HepG2 (cell line): Measurements from ENCODE around the gene HMBS. TPM values are rescaled to one million over a fixed set of nuclear protein-coding genes. Genes with fewer than 3 reads are reported as not detected.

Source experiments
- HOXA5 ChIP-seq: sonication (generic); formaldehyde crosslinking; IDR thresholded peaks from 2 replicates; pipeline ENCODE4 v1.4.0; 2020; ENCODE audit warnings: missing genetic modification reagents
- NCOR1 ChIP-seq: fragments of 200-600 bp; sonication (generic); IDR thresholded peaks from 2 replicates; pipeline ENCODE4 v1.7.0; 2017; ENCODE audit warnings: antibody characterized with exemption, low read length, borderline replicate concordance
- NRL ChIP-seq: sonication (generic); formaldehyde crosslinking; IDR thresholded peaks from 2 replicates; pipeline ENCODE4 v1.5.0; 2020; ENCODE audit warnings: missing genetic modification reagents, mild to moderate bottlenecking, moderate library complexity, borderline replicate concordance
- PPARG ChIP-seq: conservative IDR thresholded peaks from 2 replicates; pipeline ENCODE4 v1.6.1; 2016; ENCODE audit warnings: missing biosample characterization, missing genetic modification reagents
- RXRA ChIP-seq: sonication (generic); formaldehyde crosslinking; IDR thresholded peaks from 2 replicates; pipeline ENCODE4 v1.5.1; 2020; ENCODE audit warnings: missing genetic modification reagents
- TBX3 ChIP-seq: fragments of 450-650 bp; IDR thresholded peaks from 2 replicates; pipeline ENCODE4 v1.6.1; 2017; ENCODE audit warnings: antibody characterized with exemption, mild to moderate bottlenecking, inconsistent platforms, borderline replicate concordance
- ZNF136 ChIP-seq: sonication (generic); formaldehyde crosslinking; IDR thresholded peaks from 2 replicates; pipeline ENCODE4 v1.8.1; 2022; ENCODE audit warnings: low read depth, mild to moderate bottlenecking, moderate library complexity, missing genetic modification reagents
- ZNF331 ChIP-seq: sonication (generic); formaldehyde crosslinking; IDR thresholded peaks from 2 replicates; pipeline ENCODE4 v1.4.0; 2020; ENCODE audit warnings: missing genetic modification reagents
- ZNF430 ChIP-seq: sonication (generic); formaldehyde crosslinking; IDR thresholded peaks from 2 replicates; pipeline ENCODE4 v1.9.0; 2021; ENCODE audit warnings: mild to moderate bottlenecking, missing genetic modification reagents
- ZNF564 ChIP-seq: sonication (generic); formaldehyde crosslinking; IDR thresholded peaks from 2 replicates; pipeline ENCODE4 v1.8.1; 2023; ENCODE audit warnings: mild to moderate bottlenecking, missing genetic modification reagents
- ZSCAN30 ChIP-seq: sonication (generic); formaldehyde crosslinking; IDR thresholded peaks from 2 replicates; pipeline ENCODE4 v1.5.0; 2020; ENCODE audit warnings: mild to moderate bottlenecking, missing genetic modification reagents
- ZSCAN31 ChIP-seq: sonication (generic); formaldehyde crosslinking; IDR thresholded peaks from 2 replicates; pipeline ENCODE4 v1.5.0; 2020; ENCODE audit warnings: low read depth, mild to moderate bottlenecking, missing genetic modification reagents
- polyA plus RNA-seq, 8 experiments: library from polyadenylated mRNA; depleted of rRNA in 3 of 8; stranded (reverse) in 7 of 8; unstranded in 1 of 8; fragments of >200 nt; fragmentation: Illumina TruSeq in 4 of 8; extraction: Trizol in 4 of 8; gene quantifications; 2 replicates each; pipeline versions ENCODE4 v1.2.1 to v1.2.3, GENCODE V29; 2011 to 2016; ENCODE audit warnings: low read depth in 4 of 8, missing spikeins in 1 of 8, mixed read lengths in 1 of 8; ENCODE audit not compliant: insufficient read depth in 1 of 8
- total RNA-seq, 5 experiments: library from RNA; depleted of rRNA; stranded (reverse); fragments of >200 nt; fragmentation: Illumina TruSeq; extraction: Trizol; gene quantifications; 2 replicates each; pipeline ENCODE4 v1.2.3, GENCODE V29; 2016; ENCODE audit warnings: low read depth in 1 of 5
- TF ChIP-seq, protein P1 (sequence below): sonication (generic); formaldehyde crosslinking; IDR thresholded peaks from 2 replicates; pipeline ENCODE4 v1.4.0; 2020; ENCODE audit warnings: missing genetic modification reagents
- TF ChIP-seq, protein P2 (sequence below): sonication (generic); formaldehyde crosslinking; IDR thresholded peaks from 2 replicates; pipeline ENCODE4 v1.8.1; 2023; ENCODE audit warnings: mild to moderate bottlenecking, missing genetic modification reagents, borderline replicate concordance
- TF ChIP-seq, protein P3 (sequence below): sonication (generic); formaldehyde crosslinking; IDR thresholded peaks from 2 replicates; pipeline ENCODE4 v1.4.0; 2020; ENCODE audit warnings: mild to moderate bottlenecking, low read depth, missing genetic modification reagents
- TF ChIP-seq, protein P4 (sequence below): sonication (generic); formaldehyde crosslinking; conservative IDR thresholded peaks from 2 replicates; pipeline ENCODE4 v1.8.1; 2023; ENCODE audit warnings: missing genetic modification reagents
- TF ChIP-seq, protein P5 (sequence below): sonication (generic); formaldehyde crosslinking; IDR thresholded peaks from 2 replicates; pipeline ENCODE4 v1.4.0; 2020; ENCODE audit warnings: missing genetic modification reagents, borderline replicate concordance
- TF ChIP-seq, protein P6 (sequence below): sonication (generic); formaldehyde crosslinking; IDR thresholded peaks from 2 replicates; pipeline ENCODE4 v1.8.1; 2023; ENCODE audit warnings: missing genetic modification reagents, inconsistent platforms, borderline replicate concordance

Gene HMBS
- total and polyA plus RNA-seq, 2 of the 13 experiments (the other 11 are each of a cell fraction or from before 2014, with no cell fraction given) = 9.4 to 46.9 TPM

DNA sequence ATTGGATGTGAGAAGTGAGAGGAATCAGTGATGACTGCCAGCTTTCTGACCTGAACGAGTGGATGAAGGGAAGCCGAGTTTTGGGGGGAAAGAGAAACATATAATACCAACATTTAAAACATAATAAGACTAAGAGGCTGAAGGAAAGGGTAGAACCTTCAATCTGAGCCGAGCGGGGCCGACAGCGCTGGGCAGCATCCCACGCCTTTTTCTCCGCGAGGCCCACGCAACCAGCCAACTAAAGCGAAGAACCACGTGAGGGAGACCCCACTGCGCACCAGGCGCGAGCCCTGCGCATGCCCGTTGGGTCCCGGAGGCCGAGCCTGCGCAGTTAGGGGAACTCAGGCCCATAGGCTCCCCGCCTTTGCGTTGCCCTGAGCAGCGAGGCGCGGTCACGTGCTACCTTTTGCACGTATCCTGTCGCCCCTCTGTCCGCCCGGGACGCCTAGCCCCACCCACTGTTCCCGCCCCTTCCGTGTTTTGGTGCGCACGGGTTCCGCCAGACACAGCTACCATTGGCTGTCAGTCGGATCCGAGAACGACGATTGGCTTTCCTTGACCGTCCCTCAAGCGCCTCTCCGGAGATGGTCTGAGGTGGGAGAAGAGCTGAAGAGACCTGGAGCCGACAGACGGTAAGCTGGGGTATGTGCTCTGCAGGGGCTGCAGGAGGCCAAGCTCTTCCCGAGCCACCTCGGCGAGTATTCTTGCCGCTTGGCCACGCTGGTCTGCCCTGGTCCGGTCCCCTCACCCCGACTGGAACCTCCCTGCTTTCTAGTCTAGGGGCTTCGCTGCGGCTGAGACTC lies 36.5 kb downstream of the HMBS start, which contains the start of gene HINFP (continued):
- TF ChIP-seq, protein P1, sequence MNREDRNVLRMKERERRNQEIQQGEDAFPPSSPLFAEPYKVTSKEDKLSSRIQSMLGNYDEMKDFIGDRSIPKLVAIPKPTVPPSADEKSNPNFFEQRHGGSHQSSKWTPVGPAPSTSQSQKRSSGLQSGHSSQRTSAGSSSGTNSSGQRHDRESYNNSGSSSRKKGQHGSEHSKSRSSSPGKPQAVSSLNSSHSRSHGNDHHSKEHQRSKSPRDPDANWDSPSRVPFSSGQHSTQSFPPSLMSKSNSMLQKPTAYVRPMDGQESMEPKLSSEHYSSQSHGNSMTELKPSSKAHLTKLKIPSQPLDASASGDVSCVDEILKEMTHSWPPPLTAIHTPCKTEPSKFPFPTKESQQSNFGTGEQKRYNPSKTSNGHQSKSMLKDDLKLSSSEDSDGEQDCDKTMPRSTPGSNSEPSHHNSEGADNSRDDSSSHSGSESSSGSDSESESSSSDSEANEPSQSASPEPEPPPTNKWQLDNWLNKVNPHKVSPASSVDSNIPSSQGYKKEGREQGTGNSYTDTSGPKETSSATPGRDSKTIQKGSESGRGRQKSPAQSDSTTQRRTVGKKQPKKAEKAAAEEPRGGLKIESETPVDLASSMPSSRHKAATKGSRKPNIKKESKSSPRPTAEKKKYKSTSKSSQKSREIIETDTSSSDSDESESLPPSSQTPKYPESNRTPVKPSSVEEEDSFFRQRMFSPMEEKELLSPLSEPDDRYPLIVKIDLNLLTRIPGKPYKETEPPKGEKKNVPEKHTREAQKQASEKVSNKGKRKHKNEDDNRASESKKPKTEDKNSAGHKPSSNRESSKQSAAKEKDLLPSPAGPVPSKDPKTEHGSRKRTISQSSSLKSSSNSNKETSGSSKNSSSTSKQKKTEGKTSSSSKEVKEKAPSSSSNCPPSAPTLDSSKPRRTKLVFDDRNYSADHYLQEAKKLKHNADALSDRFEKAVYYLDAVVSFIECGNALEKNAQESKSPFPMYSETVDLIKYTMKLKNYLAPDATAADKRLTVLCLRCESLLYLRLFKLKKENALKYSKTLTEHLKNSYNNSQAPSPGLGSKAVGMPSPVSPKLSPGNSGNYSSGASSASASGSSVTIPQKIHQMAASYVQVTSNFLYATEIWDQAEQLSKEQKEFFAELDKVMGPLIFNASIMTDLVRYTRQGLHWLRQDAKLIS (CRISPR knock-in tag) = no peak
- 0 out of 2 replicates have a peak, but pooled peaks have one; percentile 37 for TF ChIP-seq PPARG (CRISPR knock-in tag)
- TF ChIP-seq, protein P2, sequence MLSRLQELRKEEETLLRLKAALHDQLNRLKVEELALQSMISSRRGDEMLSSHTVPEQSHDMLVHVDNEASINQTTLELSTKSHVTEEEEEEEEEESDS (CRISPR knock-in tag) = 0 out of 2 replicates have a peak, but pooled peaks have one; percentile 42
- TF ChIP-seq NCOR1 = no peak
- TF ChIP-seq ZNF564 = no peak
- 0 out of 2 replicates have a peak, but pooled peaks have one; percentile 44 for TF ChIP-seq ZSCAN31 (CRISPR knock-in tag)
- peak; percentile 21; the same call in 1 of the 2 replicates for TF ChIP-seq HOXA5 (CRISPR knock-in tag)
- TF ChIP-seq NRL (CRISPR knock-in tag) = no peak; the same call in none of the 2 replicates
- no peak for TF ChIP-seq ZSCAN30 (CRISPR knock-in tag)
- TF ChIP-seq, protein P3, sequence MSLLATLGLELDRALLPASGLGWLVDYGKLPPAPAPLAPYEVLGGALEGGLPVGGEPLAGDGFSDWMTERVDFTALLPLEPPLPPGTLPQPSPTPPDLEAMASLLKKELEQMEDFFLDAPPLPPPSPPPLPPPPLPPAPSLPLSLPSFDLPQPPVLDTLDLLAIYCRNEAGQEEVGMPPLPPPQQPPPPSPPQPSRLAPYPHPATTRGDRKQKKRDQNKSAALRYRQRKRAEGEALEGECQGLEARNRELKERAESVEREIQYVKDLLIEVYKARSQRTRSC (CRISPR knock-in tag) = no peak
- TF ChIP-seq, protein P4, sequence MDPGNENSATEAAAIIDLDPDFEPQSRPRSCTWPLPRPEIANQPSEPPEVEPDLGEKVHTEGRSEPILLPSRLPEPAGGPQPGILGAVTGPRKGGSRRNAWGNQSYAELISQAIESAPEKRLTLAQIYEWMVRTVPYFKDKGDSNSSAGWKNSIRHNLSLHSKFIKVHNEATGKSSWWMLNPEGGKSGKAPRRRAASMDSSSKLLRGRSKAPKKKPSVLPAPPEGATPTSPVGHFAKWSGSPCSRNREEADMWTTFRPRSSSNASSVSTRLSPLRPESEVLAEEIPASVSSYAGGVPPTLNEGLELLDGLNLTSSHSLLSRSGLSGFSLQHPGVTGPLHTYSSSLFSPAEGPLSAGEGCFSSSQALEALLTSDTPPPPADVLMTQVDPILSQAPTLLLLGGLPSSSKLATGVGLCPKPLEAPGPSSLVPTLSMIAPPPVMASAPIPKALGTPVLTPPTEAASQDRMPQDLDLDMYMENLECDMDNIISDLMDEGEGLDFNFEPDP = no peak
- TF ChIP-seq, protein P5, sequence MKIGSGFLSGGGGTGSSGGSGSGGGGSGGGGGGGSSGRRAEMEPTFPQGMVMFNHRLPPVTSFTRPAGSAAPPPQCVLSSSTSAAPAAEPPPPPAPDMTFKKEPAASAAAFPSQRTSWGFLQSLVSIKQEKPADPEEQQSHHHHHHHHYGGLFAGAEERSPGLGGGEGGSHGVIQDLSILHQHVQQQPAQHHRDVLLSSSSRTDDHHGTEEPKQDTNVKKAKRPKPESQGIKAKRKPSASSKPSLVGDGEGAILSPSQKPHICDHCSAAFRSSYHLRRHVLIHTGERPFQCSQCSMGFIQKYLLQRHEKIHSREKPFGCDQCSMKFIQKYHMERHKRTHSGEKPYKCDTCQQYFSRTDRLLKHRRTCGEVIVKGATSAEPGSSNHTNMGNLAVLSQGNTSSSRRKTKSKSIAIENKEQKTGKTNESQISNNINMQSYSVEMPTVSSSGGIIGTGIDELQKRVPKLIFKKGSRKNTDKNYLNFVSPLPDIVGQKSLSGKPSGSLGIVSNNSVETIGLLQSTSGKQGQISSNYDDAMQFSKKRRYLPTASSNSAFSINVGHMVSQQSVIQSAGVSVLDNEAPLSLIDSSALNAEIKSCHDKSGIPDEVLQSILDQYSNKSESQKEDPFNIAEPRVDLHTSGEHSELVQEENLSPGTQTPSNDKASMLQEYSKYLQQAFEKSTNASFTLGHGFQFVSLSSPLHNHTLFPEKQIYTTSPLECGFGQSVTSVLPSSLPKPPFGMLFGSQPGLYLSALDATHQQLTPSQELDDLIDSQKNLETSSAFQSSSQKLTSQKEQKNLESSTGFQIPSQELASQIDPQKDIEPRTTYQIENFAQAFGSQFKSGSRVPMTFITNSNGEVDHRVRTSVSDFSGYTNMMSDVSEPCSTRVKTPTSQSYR (CRISPR knock-in tag) = 0 out of 2 replicates have a peak, but pooled peaks have one; percentile 10
- TF ChIP-seq ZNF430 = no peak
- TF ChIP-seq ZNF136 = no peak
- peak; percentile 22; the same call in 1 of the 2 replicates for TF ChIP-seq ZNF331 (CRISPR knock-in tag)
- peak; percentile 55; the same call in 1 of the 2 replicates for TF ChIP-seq RXRA
- TF ChIP-seq, protein P6, sequence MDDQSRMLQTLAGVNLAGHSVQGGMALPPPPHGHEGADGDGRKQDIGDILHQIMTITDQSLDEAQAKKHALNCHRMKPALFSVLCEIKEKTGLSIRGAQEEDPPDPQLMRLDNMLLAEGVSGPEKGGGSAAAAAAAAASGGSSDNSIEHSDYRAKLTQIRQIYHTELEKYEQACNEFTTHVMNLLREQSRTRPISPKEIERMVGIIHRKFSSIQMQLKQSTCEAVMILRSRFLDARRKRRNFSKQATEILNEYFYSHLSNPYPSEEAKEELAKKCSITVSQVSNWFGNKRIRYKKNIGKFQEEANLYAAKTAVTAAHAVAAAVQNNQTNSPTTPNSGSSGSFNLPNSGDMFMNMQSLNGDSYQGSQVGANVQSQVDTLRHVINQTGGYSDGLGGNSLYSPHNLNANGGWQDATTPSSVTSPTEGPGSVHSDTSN (CRISPR knock-in tag) = no peak
- TF ChIP-seq TBX3 = no peak
